MM.1S (cell line): ENCODE data around the gene TRAF3.

Experiments used
- DNase-seq: peaks from one replicate; pipeline ENCODE4 v3.0.0-alpha.2; 2015
- H2AFZ ChIP-seq: fragments of 300-600 bp; sonication (generic); 2 replicates; pipeline ENCODE4 v1.6.0; 2016; ENCODE audit warnings: antibody characterized with exemption, low read length
- H3F3A ChIP-seq: fragments of 300-600 bp; sonication (generic); 2 replicates; pipeline ENCODE4 v1.6.1; 2016; ENCODE audit warnings: mild to moderate bottlenecking, antibody characterized with exemption, low read length, moderate library complexity, mixed read lengths; ENCODE audit not compliant: insufficient read depth
- H3K27ac ChIP-seq: fragments of 300-600 bp; sonication (generic); 2 replicates; pipeline ENCODE4 v1.5.1; 2016; ENCODE audit warnings: mild to moderate bottlenecking, low read length
- H3K27me3 ChIP-seq: fragments of 300-600 bp; sonication (generic); replicated peaks from 2 replicates; pipeline ENCODE4 v1.6.0; 2016; ENCODE audit warnings: low read length; ENCODE audit not compliant: insufficient read depth
- H3K36me3 ChIP-seq: fragments of 300-600 bp; sonication (generic); replicated peaks from 2 replicates; pipeline ENCODE4 v1.6.1; 2016; ENCODE audit warnings: mild to moderate bottlenecking, low read length, mixed read lengths; ENCODE audit not compliant: insufficient read depth
- H3K4me1 ChIP-seq: fragments of 300-600 bp; sonication (generic); 2 replicates; pipeline ENCODE4 v1.6.1; 2016; ENCODE audit warnings: low read length, mixed read lengths
- H3K4me2 ChIP-seq: fragments of 300-600 bp; sonication (generic); 2 replicates; pipeline ENCODE4 v1.6.0; 2016; ENCODE audit warnings: low read depth, low read length
- H3K4me3 ChIP-seq: fragments of 300-600 bp; sonication (generic); 2 replicates; pipeline ENCODE4 v1.5.1; 2016; ENCODE audit warnings: low read length, mixed read lengths
- H3K79me2 ChIP-seq: fragments of 300-600 bp; sonication (generic); 2 replicates; pipeline ENCODE4 v1.6.1; 2016; ENCODE audit warnings: mixed run types, low read length, mixed read lengths
- H3K9ac ChIP-seq: fragments of 300-600 bp; sonication (generic); 2 replicates; pipeline ENCODE4 v1.6.1; 2016; ENCODE audit warnings: low read length, mixed read lengths
- H3K9me2 ChIP-seq: fragments of 300-600 bp; sonication (generic); replicated peaks from 2 replicates; pipeline ENCODE4 v1.6.1; 2016; ENCODE audit warnings: mild to moderate bottlenecking, low read length, mixed read lengths; ENCODE audit not compliant: insufficient read depth
- H3K9me3 ChIP-seq: fragments of 300-600 bp; sonication (generic); replicated peaks from 2 replicates; pipeline ENCODE4 v1.6.1; 2016; ENCODE audit warnings: mild to moderate bottlenecking, low read length, mixed read lengths; ENCODE audit not compliant: insufficient read depth
- H4K20me1 ChIP-seq: fragments of 300-600 bp; sonication (generic); 2 replicates; pipeline ENCODE4 v1.6.1; 2016; ENCODE audit warnings: mild to moderate bottlenecking, low read length, moderate library complexity, mixed read lengths; ENCODE audit not compliant: insufficient read depth
- CTCF ChIP-seq: fragments of 300-600 bp; sonication (generic); IDR thresholded peaks from 2 replicates; pipeline ENCODE4 v1.5.1; 2016; ENCODE audit warnings: antibody characterized with exemption, low read length, mixed read lengths
- EZH2 ChIP-seq: fragments of 300-600 bp; sonication (generic); optimal IDR thresholded peaks from 2 replicates; pipeline ENCODE3; 2017; ENCODE audit warnings: low read depth, mild to moderate bottlenecking, antibody characterized with exemption, low read length, mixed read lengths
- EZH2phosphoT487 ChIP-seq: fragments of 300-600 bp; sonication (generic); IDR thresholded peaks from 2 replicates; pipeline ENCODE4 v1.6.1; 2018; ENCODE audit warnings: antibody characterized with exemption, low read length

TRAF3 gene

GRCh38 chr14:102823546-102823945 lies 46.3 kb downstream of the TRAF3 start:
- Histone ChIP-seq H3K4me3 (no peak overlapping the region), H4K20me1 (no peaks in the 10 kb centered on the region), H3K9me3 (no peaks in the 10 kb centered on the region), H3K27me3 (no peaks in the 10 kb centered on the region), H3K79me2 (peaks cover 86% of the 10 kb centered on the region), H3K9me2 (no peaks in the 10 kb centered on the region), H3K4me1 (0 out of 2 replicates have a peak, but pooled peaks cover under 1% of the 10 kb centered on the region), H3K36me3 (no peaks in the 10 kb centered on the region), H3K9ac (no peak overlapping the region), H3K27ac (no peak overlapping the region), H3K4me2 (no peak overlapping the region), H2AFZ (no peak overlapping the region), H3F3A (peaks cover 14% of the 10 kb centered on the region)
- no peak for TF ChIP-seq EZH2
- TF ChIP-seq EZH2phosphoT487 = no peak
- DNase-seq = no peak

DNA sequence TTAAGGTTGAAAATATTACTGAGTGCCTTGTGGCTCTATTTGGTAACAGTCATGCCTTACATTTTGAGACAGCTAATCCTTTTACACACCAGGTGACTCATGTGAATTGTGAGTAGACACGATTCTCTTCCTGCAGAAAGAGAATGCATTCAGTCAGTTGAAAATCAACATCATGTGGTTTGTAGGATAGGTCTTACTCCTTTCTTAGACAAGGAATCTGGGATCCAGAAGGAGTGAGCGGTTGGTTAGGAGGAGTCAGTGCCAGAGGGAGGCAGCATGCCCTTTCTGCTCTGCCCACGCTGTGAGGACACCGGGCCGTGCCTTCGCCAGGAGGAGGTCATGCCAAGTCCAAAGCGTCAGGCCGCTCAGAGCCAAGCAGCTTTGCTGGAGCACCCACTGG lies 47.6 kb downstream of the TRAF3 start:
- TF ChIP-seq EZH2 (no peak), EZH2phosphoT487 (no peak), CTCF (no peak)
- H3K36me3 ChIP-seq = no peaks in the 10 kb centered on the region
- H4K20me1 ChIP-seq = no peaks in the 10 kb centered on the region
- no peak overlapping the region for H3K4me2 ChIP-seq
- H3K9me3 ChIP-seq = no peaks in the 10 kb centered on the region
- H3K79me2 ChIP-seq = peaks cover 94% of the 10 kb centered on the region
- DNase-seq = no peak
- no peaks in the 10 kb centered on the region for H3K4me1 ChIP-seq
- H3K27me3 ChIP-seq = no peaks in the 10 kb centered on the region
- no peak overlapping the region for H3K9ac ChIP-seq
- no peaks in the 10 kb centered on the region for H3K9me2 ChIP-seq
- no peak overlapping the region for H3K4me3 ChIP-seq
- H3K27ac ChIP-seq = no peak overlapping the region
- H2AFZ ChIP-seq = no peak overlapping the region
- H3F3A ChIP-seq = peaks cover 4% of the 10 kb centered on the region

DNA sequence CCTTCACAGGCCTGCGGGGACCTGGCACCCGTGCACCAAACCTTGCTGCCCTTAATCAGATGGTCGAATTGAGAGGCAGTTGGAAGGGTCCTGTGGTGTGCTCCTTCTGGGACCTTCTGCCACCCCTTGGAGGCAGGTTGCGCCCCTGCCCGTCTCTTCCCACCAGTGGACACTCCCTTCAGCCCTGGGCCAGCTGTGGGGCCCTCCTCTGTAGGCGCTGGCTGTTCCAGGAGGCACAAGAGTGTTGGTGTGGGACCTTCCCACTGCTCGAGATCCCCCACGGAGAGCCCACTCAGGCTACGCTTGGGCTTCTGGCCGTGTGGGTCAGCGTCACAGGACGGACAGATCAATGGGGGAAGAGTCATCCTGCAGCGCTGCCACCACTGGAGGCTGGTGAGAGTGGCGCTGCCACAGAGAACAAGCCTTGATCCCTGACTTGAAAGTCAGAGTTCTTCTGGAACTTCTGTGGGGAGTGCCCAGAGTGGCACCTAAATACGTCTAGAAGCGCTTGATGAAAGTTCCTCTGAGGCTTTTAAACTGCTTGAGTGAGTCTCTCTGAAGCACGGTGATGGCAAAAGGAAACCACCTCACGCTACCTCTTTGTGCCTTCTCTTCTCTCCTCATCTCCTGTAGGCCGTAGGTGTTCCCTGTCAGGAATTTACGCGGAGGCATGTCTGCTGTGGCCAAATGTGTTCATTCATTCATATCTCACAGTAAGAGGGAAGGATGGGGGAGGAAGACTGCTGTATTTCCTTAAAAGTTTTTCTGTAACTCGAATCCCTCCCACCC lies 48.3 kb downstream of the TRAF3 start:
- no peak overlapping the region for H3K27ac ChIP-seq

More for the DNA sequence above, 48.3 kb downstream of the TRAF3 start:
- Histone ChIP-seq H3K9me3 (no peaks in the 10 kb centered on the region), H3K4me1 (no peaks in the 10 kb centered on the region), H3K27me3 (no peaks in the 10 kb centered on the region), H3F3A (no peaks in the 10 kb centered on the region), H3K79me2 (peaks cover 96% of the 10 kb centered on the region), H3K9ac (no peak overlapping the region), H3K4me3 (no peak overlapping the region), H4K20me1 (no peaks in the 10 kb centered on the region), H2AFZ (no peak overlapping the region), H3K9me2 (no peaks in the 10 kb centered on the region), H3K4me2 (no peak overlapping the region), H3K36me3 (no peaks in the 10 kb centered on the region)
- no peak for DNase-seq
- TF ChIP-seq EZH2phosphoT487 = no peak
- no peak for TF ChIP-seq CTCF
- no peak for TF ChIP-seq EZH2
